Left renal cortex interstitium (tissue), 4 donors: ENCODE results near the gene PIGK. TPM values are rescaled to one million over a fixed set of nuclear protein-coding genes. Genes with fewer than 3 reads are reported as not detected.

ENCODE experiments used
- DNase-seq, 4 donors: peaks; one replicate each; pipeline ENCODE4 v3.0.0-alpha.2; 2013; ENCODE audit warnings: low read depth in 4 of 4, low spot score in 2 of 4, missing footprints in 1 of 4
- polyA plus RNA-seq, 4 donors: library from polyadenylated mRNA; unstranded; fragments of 120-200 nt; gene quantifications; one replicate each; pipeline ENCODE4 v1.2.1, GENCODE V29; 2013; ENCODE audit not compliant: insufficient read length in 4 of 4

The PIGK gene
- polyA plus RNA-seq, 4 donors = 43.4 to 58.9 (median 49.7) TPM

DNA sequence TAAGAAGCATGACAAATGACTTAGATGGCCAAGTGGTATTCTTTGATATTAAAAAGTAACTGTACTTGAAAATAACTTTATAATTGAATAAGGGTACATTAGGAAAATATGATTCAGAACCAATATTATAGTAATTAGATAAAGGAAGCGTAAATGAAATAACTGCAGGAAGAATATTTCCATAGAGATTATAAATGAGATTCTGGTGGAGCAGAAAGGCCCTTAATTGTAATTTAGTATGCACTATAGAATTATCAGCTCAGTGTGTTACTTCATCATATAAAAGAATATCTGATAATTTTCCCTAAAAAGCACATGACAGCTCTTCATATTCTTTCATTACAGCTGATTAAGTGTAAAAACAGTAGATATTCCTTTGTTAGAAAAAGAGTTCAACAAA lies 171.7 kb downstream of the PIGK start:
- DNase-seq = no peak

DNA sequence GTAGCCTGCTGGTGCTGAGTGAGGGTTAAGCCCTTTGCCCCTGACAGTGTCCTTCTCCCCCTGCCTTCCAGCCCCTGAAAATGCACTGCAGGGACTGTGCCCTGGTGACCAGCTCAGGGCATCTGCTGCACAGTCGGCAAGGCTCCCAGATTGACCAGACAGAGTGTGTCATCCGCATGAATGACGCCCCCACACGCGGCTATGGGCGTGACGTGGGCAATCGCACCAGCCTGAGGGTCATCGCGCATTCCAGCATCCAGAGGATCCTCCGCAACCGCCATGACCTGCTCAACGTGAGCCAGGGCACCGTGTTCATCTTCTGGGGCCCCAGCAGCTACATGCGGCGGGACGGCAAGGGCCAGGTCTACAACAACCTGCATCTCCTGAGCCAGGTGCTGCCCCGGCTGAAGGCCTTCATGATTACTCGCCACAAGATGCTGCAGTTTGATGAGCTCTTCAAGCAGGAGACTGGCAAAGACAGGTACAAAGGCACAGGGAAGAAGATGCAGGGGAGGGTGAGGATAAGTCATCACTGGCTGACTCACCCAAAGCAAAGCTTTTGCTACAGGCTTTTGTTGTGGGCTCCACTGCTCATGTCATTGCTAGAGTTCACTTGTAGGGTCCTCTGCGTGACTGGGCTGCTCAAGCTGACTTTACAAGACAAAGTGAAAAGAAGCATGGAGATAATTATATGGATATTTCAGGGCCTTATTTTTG lies 174.9 kb downstream of the PIGK start:
- no peak for DNase-seq

DNA sequence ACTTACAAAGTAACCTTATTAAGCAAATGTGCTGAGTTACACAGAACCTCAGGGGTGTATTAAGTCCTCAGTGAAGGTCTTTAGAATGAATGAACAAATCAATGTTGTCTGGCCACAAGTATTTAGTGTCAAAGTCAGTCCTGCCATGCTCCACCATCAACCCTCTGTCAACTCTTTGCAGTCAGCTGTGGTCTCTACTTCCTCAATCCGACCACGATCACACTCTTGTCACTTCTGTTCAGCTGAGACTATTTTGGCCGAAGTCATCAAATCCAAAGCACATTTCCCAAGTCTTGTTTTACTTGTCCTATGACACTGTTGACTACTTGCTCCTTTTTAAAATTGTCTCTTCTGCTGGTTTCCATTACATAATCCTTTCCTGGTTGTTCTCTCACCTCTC lies 178.4 kb downstream of the PIGK start:
- no peak for DNase-seq

DNA sequence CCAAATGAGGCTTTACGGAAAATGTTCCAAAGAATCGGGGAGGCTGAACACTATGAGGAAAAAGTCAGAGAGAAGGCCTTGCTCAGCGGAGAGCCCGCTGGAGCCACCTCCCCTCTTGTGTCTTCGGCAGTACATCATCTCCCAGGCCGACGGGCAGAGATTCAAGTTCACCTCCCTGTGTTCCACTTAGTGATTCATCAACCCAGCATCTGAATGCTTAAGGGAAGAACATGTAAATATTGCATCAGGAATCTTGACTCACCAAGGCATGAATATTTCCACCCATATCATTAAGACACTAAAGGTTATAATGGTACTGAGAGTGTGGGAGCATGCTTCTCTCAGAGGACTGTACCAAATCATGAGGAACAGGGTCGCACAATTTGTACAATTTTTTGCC lies 179.5 kb downstream of the PIGK start:
- no peak for DNase-seq

DNA sequence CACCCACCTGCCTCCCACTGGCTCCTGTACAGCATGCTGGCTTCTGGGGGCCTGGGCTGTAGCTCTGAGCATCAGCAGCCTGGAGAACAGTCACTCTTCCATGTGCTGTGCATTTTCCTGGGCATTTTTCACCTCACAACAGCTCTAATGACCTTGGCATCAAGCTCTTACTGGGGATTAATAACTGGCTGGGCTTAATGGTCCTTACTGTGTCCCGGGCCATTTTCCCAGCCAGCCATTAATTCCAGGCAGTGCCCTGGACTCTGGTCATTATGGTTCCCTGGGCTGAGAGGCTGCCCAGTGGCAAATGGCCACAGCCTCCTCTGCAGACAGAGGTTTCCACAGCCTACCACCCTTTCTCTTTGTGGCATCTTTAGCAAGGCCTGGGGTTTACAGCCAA lies 180.1 kb downstream of the PIGK start:
- no peak for DNase-seq

Other genes with a start within 250 kb of the PIGK start
- 1 to 10 TPM; 2.5 to 5.9 (median 3.2) TPM for gene AK5, start 62.6 kb upstream of the PIGK start, polyA plus RNA-seq